HS-27A (cell line): ENCODE data around the gene CEP290.
"Not testable (repeated sequence)": the region's sequence is repeated elsewhere in the genome, so short reads cannot be mapped to it uniquely, and the experiment has no call there.

Experiments
- DNase-seq: peaks from one replicate; pipeline ENCODE4 v3.0.0-alpha.2; 2012; ENCODE audit warnings: low read depth, missing footprints

CEP290 gene

DNA sequence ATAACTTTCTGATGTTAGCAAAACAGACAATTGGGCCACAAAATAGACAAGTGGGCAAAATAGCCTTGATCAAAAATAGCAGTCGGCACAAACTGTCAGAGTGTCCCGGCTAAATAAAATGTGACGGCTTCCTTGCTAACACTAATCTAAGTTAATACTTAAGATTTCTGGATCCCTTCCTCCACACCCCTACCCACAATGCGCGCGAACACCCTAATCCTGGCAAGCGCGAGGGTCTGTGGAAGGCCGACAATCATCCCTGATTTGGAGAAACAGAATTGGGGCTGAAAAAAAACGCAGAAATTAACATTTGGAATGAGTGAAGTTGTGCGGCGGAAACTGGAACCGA, 489 bp downstream of the CEP290 start:
- no peak for DNase-seq

- DNase-seq = not testable (repeated sequence)
Observed at GRCh38 chr12:88139711-88140110, 2.2 kb downstream of the CEP290 start.

DNA sequence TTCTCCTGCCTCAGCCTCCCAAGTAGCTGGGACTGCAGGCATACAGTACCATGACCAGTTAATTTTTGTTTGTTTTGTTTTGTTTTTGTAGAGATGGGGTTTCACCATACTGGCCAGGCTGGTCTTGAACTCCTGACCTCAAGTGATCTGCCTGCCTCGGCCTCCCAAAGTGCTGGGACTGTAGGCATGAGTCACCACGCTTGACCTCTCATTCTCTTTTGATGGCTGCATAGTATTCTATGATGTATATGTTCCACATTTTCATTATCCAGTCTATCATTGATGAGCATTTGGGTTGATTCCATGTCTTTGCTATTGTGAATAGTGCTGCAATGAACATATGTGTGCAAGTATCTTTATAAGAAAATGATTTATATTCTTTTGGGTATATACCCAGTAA, 8.7 kb downstream of the CEP290 start:
- DNase-seq = not testable (repeated sequence)

DNA sequence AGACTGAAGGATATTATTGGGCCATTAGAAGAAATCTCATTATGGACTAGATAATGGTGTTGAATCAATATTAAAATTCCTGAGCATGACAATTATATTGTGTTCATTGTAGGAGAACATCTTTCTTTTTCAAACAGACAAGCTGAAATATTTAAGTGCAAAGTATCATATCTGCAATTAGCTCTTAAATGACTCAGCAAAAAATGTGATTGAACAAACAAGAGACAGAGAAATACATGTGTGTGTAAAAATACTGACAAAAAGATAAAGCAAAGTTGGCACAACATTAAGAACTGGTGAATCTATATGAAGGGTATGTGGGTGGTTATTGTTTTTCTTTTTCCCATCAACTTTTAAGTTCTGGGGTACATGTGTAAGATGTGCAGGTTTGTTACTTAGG, 9.5 kb downstream of the CEP290 start:
- no peak for DNase-seq

DNA sequence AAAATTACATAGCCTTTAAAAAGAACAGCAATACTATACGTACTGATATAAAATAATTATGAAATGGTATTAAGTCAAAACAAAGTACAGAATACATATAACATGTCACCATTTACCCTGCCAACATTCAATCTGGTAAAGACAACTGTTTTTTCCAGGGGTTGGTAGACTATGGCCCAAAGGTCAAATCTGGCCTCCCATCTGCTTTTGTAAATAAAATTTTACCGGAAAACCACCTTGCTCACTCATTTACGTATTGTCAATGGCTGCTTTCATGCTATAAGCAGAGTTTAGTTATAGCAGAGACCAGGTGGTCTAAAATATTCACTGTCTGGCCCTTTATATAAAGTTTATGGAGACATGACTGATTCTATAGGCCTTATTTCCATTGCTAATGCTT, 14.0 kb downstream of the CEP290 start:
- DNase-seq = no peak

DNA sequence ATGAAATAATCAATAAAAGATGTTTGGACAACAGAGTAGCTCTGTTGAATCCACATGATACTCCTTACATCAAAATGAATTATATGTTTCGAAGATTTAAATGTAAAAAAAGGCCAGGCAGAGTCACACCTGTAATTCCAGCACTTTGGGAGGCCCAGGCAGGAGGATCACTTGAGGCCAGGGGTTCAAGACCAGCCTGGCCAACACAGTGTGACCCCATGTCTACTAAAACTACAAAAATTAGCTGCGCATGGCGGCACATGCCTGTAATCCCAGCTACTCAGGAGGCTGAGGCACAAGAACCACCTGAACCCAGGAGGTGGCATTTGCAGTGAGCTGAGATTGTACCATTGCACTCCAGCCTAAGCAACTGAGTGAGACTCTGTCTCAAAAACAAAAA, 14.8 kb downstream of the CEP290 start:
- no peak for DNase-seq

DNA sequence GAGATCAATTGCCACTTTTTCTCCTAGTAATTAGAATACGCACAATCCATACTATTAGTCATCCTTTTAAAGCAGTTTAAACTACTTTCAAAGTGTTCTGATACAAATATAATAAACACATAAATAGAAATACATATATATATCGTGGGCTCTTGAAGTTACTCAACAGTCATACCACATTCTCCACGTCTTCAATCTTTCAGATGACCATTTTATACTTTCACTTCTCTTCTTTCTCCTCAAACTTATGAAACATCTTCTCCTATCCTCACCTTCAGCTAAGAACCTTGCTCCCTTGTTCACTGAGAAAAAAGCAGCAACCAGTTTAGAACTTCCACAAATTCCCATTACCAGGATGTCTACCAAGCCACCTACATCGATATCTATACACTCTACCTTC, 19.2 kb downstream of the CEP290 start:
- DNase-seq = no peak

DNA sequence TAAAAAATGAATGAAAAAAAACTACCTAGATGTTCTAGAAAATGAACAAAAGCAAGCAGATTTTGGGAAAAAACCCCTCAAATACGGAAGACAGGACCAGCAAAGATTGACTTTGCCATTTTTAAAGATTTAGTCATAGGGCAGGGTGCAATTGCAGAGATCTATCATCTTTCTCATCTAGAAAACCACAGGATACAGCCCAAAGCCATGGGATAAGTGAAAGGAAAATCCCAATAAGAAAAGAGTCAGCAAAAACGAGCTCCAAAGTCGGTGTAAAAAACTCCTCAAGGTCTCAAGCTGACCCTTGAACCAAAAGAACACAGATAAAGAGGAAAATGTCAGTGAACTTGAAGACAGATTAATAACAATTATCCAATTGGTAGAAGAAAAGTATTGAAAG, 28.0 kb downstream of the CEP290 start:
- peak; percentile 19 for DNase-seq

DNA sequence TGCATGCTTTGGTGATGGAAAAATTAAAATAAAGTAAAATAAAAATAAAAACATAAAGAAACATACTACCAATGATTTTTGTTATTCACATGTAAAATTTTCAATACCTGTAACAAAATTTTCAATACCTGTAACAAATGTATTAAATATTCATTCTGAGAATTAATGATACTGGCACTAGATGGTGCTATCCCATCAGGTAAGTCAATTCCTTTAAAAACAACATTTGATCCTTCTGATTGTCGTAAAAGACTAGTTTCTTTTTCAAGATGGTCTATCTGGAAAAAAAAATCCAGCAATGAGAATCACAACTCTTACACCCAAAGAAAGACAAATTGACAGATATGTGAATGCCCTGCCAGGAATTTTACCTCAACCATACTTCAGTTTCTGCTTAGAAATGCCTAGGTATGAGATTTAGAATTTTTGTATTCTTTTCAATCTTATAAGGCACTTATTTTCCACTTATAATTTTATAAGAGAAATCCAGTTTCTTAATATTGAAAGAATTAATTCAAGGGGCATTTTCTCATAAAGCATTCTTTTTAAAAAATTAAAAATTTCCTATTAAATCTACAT, 30.7 kb downstream of the CEP290 start:
- DNase-seq = no peak

GRCh38 chr12:88108021-88108420, 33.9 kb downstream of the CEP290 start:
- no peak for DNase-seq

DNA sequence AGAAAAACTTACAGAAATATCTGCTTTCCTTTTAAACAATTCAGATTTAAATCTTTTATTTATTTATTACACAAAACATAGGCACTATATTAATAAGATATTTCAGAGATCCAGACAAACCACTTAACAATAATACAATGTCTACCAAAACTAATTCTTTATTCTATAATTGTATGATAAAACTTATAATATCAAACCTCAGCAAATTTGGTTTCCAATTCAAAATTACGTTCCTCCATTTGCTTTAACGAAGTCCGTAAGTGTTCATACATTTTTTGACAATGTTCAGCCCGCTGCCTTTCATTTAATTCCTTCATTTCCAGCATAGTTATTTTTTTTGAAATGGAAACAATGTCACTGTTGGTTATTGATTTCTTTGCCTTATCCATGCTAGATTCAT, 48.3 kb downstream of the CEP290 start:
- no peak for DNase-seq

- no peak for DNase-seq
Observed at GRCh38 chr12:88092771-88093170, 49.1 kb downstream of the CEP290 start.

DNA sequence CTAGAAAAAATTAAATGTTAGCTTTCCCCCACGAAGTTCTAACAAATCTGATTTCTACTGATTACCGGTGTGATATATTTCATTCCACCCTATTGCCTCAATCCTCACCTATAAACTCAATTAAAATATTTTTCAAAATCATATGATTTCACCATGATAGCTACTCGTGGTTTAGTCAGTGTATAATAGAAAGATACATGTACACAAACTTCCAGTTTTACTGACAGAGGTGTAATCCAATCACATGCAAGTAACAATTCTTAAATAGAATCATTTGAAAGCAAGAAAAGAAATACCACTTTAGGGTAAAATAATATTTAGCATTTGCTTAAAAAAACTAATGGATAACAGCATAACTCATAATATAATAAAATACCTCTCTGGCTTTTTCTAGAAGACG, 57.7 kb downstream of the CEP290 start:
- DNase-seq = no peak

DNA sequence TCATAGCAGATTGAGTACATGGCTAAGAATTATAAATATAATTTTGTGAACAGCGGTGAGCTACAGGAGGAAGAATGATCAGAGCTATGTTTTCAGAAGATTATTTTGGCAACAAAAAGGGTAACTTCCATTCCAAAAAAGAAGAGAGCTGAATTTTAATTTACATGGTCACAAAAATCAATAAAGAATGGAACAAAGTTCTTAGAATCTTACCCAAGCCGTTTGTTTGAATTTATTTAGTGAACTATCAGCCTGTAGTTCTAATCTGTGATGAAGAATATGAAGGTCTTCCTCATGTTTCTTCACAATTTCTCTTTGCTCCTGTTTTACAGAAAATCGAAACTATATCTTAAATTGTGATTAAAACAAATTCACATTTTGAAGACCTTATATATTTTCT, 58.3 kb downstream of the CEP290 start:
- DNase-seq = no peak

GRCh38 chr12:88081247-88081646, 60.6 kb downstream of the CEP290 start:
- DNase-seq = no peak

DNA sequence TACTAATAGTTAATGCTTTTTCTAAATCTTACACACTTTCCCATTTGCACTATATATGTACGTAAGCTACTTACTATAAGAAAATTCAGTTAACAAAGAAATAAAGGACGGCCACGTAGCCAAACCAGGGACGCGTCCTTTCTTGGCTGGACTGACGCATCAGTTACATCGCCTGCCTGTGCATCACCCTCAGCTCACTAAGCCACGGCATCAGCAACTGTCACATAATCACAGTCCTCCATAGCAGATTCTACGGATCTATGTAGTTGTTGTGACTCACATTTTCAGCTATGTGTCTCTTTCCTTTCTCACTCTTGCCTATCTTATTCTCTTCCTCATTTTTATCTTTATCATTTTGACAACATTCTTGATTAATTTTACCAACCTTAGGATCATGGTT, 74.6 kb downstream of the CEP290 start:
- no peak for DNase-seq

DNA sequence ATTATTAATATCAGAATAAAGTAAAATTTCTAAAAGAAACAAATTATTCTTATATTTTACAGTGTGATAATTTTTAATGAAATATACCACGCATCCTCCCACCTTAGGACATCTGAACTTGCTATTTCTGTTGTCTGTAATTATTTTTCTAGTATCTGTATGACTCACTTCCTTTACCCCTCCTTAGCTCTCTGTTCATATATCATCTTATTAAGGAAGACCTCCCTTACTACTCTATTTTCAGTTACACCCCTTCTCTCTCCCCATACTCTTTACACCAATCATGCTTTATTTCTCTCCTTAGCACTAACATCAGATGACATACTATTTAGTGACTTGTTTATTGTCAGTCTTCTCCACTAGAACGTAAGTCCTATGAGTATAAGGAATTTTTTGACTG, 78.5 kb downstream of the CEP290 start:
- no peak for DNase-seq

- DNase-seq = no peak
Observed at GRCh38 chr12:88062474-88062873, 79.4 kb downstream of the CEP290 start.

- DNase-seq = no peak
Observed at GRCh38 chr12:88058719-88059077, 83.2 kb downstream of the CEP290 start.

- DNase-seq = no peak
Observed at GRCh38 chr12:88057994-88058718, 83.7 kb downstream of the CEP290 start.

GRCh38 chr12:88056571-88056970, 85.3 kb downstream of the CEP290 start:
- no peak for DNase-seq

DNA sequence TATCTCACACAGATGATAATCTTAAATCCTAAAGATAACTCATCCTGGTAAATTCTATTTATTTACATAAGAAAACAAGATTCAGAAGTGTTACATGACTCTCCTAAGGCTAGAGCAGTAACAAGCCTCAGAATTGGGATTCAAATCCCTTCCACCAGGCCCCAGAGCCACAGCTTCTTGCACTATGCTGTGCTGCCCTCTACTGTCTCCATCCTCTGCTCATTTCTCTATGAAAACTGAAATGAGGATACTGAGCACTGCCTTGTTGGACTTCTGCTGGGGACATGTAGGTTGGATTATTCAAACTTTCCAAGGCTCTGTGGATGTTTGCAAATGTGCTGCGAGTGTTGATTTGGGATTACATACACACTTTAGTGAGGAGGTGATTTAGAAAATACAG, 89.2 kb downstream of the CEP290 start:
- DNase-seq = no peak

DNA sequence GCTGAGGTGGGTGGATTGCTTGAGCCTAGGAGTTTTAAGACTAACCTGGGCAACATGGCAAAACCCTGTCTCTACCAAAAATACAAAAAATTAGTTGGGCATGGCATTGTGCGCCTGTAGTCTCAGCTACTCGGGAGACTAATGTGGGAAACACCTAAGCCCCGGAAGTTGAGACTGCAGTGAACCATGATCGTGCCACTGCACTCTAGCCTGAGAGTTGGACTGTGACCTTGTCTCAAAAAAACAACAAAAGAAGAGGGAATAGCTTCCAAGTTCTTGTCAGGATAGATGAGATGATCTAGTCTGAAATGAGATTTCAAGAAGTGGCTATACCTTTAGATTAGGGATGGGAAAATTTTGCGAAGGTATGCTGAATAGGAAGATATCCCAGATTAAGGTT, 97.9 kb downstream of the CEP290 start:
- DNase-seq = no peak

DNA sequence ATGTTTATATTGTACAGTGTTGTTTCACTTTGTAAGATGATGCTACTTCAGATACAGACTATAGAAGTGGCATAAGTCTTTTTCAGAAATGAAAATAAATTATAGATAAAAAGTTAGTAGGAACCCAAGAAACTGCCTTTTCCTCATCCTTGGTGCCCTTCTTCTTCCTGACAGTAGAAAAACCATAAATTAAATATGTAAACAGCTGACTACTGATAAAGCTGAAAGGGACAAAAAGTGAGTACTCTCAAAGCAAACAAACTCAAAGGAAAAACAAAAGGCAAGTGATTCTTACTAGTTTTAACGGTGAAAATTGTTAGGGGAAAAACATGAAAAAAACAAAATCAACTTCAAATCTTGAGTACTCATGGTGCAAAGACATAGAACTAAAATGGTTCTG, 104.1 kb downstream of the CEP290 start:
- DNase-seq = no peak
